IgD-negative memory B cell (primary cell): ENCODE measurements around the gene EIF3I. TPM values are rescaled to one million over a fixed set of nuclear protein-coding genes. Genes with fewer than 3 reads are reported as not detected.

Experiments
- H3K27ac Mint-ChIP-seq, 3 donors: one replicate each; pipeline ENCODE4 v1.8.0; 2020 to 2022; ENCODE audit warnings: mild to moderate bottlenecking in 3 of 3, mixed read lengths in 3 of 3, moderate library complexity in 1 of 3
- H3K27me3 Mint-ChIP-seq: one replicate; pipeline ENCODE4 v1.8.0; 2021; ENCODE audit warnings: mixed read lengths
- H3K36me3 Mint-ChIP-seq: one replicate; pipeline ENCODE4 v1.8.0; 2020; ENCODE audit warnings: mild to moderate bottlenecking, mixed read lengths
- H3K4me1 Mint-ChIP-seq, 3 donors: one replicate each; pipeline ENCODE4 v1.8.0; 2020 to 2022; ENCODE audit warnings: mixed read lengths in 3 of 3, mild to moderate bottlenecking in 1 of 3
- H3K4me3 Mint-ChIP-seq, 4 donors: one replicate each; pipeline ENCODE4 v1.8.0; 2020 to 2022; ENCODE audit warnings: mild to moderate bottlenecking in 4 of 4, mixed read lengths in 4 of 4, moderate library complexity in 3 of 4
- H3K9me3 Mint-ChIP-seq, 3 donors: one replicate each; pipeline ENCODE4 v1.8.0; 2020 to 2021; ENCODE audit warnings: mixed read lengths in 3 of 3, mild to moderate bottlenecking in 1 of 3
- polyA plus RNA-seq: library from polyadenylated mRNA; unstranded; fragments of 300-500 nt; fragmentation: Illumina TruSeq; gene quantifications from one replicate; pipeline ENCODE4 v1.2.3, GENCODE V29; 2021

EIF3I gene
- polyA plus RNA-seq, 1 donor from 2014 or later: 154 TPM

DNA sequence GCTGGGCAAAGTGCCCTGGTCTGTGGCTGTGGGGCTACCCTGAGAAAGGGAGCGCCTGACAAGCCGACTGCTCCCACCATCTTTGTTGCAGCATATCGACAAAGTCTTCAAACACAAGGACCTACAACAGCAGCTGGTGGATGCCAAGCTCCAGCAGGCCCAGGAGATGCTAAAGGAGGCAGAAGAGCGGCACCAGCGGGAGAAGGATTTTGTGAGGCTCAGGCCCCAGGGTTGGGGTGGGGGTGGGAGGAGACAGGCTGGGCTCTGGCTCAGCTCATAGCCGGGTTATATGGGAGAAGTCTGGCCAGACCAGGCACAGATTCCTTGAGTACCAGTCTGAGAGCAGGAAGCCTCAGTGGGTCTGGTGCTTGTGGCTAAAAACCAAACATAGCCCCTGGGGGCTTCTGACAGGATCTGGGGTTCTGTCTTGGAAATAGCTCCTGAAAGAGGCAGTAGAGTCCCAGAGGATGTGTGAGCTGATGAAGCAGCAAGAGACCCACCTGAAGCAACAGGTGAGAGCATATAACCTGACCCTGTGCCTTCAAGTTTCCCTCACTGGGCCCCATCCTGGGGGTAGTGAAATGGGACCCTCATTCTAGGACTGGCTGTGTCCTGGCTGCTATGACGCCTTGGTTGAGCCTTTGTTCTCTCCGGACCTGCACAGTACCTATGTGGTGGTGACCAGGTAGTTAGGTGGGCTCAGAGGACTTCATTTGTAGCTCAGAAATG, 29.8 kb upstream of the EIF3I start:
- Mint-ChIP-seq H3K4me3 (peak overlapping the region in 1 of 4 donors; percentile 37), H3K27me3 (no peaks in the 10 kb centered on the region), H3K9me3 (no peaks in the 10 kb centered on the region)

DNA sequence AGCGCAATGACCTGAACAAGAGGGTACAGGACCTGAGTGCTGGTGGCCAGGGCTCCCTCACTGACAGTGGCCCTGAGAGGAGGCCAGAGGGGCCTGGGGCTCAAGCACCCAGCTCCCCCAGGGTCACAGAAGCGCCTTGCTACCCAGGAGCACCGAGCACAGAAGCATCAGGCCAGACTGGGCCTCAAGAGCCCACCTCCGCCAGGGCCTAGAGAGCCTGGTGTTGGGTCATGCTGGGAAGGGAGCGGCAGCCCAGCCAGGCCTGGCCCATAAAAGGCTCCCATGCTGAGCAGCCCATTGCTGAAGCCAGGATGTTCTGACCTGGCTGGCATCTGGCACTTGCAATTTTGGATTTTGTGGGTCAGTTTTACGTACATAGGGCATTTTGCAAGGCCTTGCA, 27.2 kb upstream of the EIF3I start:
- Mint-ChIP-seq H3K27me3 (no peaks in the 10 kb centered on the region), H3K27ac (no peak overlapping the region), H3K36me3 (peaks cover 9% of the 10 kb centered on the region), H3K4me3 (no peak overlapping the region), H3K4me1 (peaks cover 2 to 14% (median 11%) of the 10 kb centered on the region in 3 donors), H3K9me3 (no peaks in the 10 kb centered on the region)

More for the DNA sequence above, 29.8 kb upstream of the EIF3I start:
- Mint-ChIP-seq H3K4me1 (peaks cover 0 to 13% (median 8%) of the 10 kb centered on the region in 3 donors), H3K27ac (peak overlapping the region in 1 of 3 donors; percentile 62), H3K36me3 (peaks cover 9% of the 10 kb centered on the region)

- no peaks in the 10 kb centered on the region for H3K27me3 Mint-ChIP-seq
- H3K9me3 Mint-ChIP-seq: no peaks in the 10 kb centered on the region
- peaks cover 9% of the 10 kb centered on the region for H3K36me3 Mint-ChIP-seq
- peak overlapping the region in 1 of 4 donors; percentile 22 for H3K4me3 Mint-ChIP-seq
- H3K27ac Mint-ChIP-seq: no peak overlapping the region
- H3K4me1 Mint-ChIP-seq: peaks cover 6 to 18% (median 16%) of the 10 kb centered on the region in 3 donors
These were observed 26.7 kb upstream of the EIF3I start for GRCh38 chr1:32195531-32195930.

- H3K4me3 Mint-ChIP-seq: no peak overlapping the region
- peaks cover 7 to 18% (median 16%) of the 10 kb centered on the region in 3 donors for H3K4me1 Mint-ChIP-seq
- no peaks in the 10 kb centered on the region for H3K9me3 Mint-ChIP-seq
- H3K36me3 Mint-ChIP-seq: peaks cover 9% of the 10 kb centered on the region
- no peaks in the 10 kb centered on the region for H3K27me3 Mint-ChIP-seq
- peak overlapping the region in 2 of 3 donors; percentile 18 to 87 for H3K27ac Mint-ChIP-seq
These were observed 26.0 kb upstream of the EIF3I start for GRCh38 chr1:32195972-32196823.

GRCh38 chr1:32197074-32197473, 25.1 kb upstream of the EIF3I start:
- H3K9me3 Mint-ChIP-seq: no peaks in the 10 kb centered on the region
- peaks cover 9% of the 10 kb centered on the region for H3K36me3 Mint-ChIP-seq
- H3K27ac Mint-ChIP-seq: peak overlapping the region in 2 of 3 donors; percentile 51 to 53
- H3K4me3 Mint-ChIP-seq: peak overlapping the region in 1 of 4 donors; percentile 55
- H3K27me3 Mint-ChIP-seq: no peaks in the 10 kb centered on the region
- peaks cover 14 to 26% (median 21%) of the 10 kb centered on the region in 3 donors for H3K4me1 Mint-ChIP-seq

DNA sequence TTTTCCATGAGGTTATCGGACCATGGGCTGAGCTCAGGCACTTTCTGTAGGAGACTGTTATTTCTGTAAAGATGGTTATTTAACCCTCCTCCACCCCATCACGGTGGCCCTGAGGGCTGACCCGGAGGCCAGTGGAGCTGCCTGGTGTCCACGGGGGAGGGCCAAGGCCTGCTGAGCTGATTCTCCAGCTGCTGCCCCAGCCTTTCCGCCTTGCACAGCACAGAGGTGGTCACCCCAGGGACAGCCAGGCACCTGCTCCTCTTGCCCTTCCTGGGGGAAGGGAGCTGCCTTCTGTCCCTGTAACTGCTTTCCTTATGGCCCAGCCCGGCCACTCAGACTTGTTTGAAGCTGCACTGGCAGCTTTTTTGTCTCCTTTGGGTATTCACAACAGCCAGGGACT, 24.4 kb upstream of the EIF3I start:
- H3K4me1 Mint-ChIP-seq: peaks cover 14 to 32% (median 26%) of the 10 kb centered on the region in 3 donors
- peak overlapping the region in 2 of 3 donors; percentile 51 to 94 for H3K27ac Mint-ChIP-seq
- no peaks in the 10 kb centered on the region for H3K27me3 Mint-ChIP-seq
- peaks cover 9% of the 10 kb centered on the region for H3K36me3 Mint-ChIP-seq
- peak overlapping the region in 1 of 4 donors; percentile 55 for H3K4me3 Mint-ChIP-seq
- H3K9me3 Mint-ChIP-seq: no peaks in the 10 kb centered on the region

GRCh38 chr1:32198237-32199042, 23.8 kb upstream of the EIF3I start:
- Mint-ChIP-seq H3K9me3 (no peaks in the 10 kb centered on the region), H3K4me3 (peak overlapping the region in 3 of 4 donors; percentile 41 to 90 (median 43)), H3K27ac (peak overlapping the region; percentile 7 to 94 (median 64)), H3K36me3 (peaks cover 4% of the 10 kb centered on the region), H3K4me1 (peaks cover 16 to 32% (median 27%) of the 10 kb centered on the region in 3 donors), H3K27me3 (no peaks in the 10 kb centered on the region)

DNA sequence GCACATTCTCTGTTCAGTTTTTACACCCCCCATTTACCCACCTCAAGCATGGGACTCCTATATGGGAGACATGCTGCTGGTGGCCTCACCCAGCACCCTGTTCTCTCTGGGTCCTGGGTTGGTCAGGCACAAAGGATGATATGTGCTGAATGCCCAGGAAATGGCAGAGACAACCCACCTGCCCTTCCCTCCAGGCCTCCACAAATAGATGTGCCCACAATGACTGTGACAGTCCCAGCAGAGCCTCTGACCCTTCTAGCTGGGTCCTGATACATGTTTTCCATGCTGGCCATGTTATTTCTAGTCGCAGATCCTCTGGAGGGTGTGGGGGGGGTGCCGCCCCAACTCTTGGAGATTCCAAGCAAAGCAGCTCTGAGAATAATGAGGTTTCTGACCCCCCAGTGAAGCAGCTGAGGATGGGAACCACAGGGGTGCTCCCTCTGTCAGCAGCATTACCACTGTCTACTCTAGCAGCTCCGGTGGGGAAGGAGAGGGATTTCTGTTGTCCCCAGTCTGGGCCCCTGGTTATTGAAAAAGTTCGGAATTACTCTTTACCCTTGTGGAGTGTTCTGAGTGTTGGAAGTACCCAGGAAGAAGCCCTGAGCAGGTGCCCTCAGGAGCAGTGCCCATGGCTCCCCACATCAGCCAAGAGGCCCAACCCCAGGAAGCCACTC, 23.0 kb upstream of the EIF3I start:
- H3K27ac Mint-ChIP-seq: peak overlapping the region; percentile 7 to 94 (median 93)
- peaks cover 4% of the 10 kb centered on the region for H3K36me3 Mint-ChIP-seq
- H3K4me1 Mint-ChIP-seq: peaks cover 18 to 30% (median 27%) of the 10 kb centered on the region in 3 donors
- H3K9me3 Mint-ChIP-seq: no peaks in the 10 kb centered on the region
- H3K27me3 Mint-ChIP-seq: no peaks in the 10 kb centered on the region
- H3K4me3 Mint-ChIP-seq: peak overlapping the region in 3 of 4 donors; percentile 41 to 95 (median 90)

- Mint-ChIP-seq H3K27me3 (no peaks in the 10 kb centered on the region), H3K36me3 (peaks cover 3% of the 10 kb centered on the region), H3K9me3 (no peaks in the 10 kb centered on the region), H3K4me1 (peaks cover 21 to 30% (median 27%) of the 10 kb centered on the region in 3 donors), H3K4me3 (peak overlapping the region in 3 of 4 donors; percentile 90 to 95 (median 95)), H3K27ac (peak overlapping the region; percentile 91 to 96 (median 93))
These were observed 22.5 kb upstream of the EIF3I start for GRCh38 chr1:32199717-32200072.

- Mint-ChIP-seq H3K4me3 (peak within 1 kb of the TSS; percentile 90 to 95 (median 93)), H3K27me3 (no peaks in the 10 kb centered on the region), H3K4me1 (peaks cover 24 to 29% (median 25%) of the 10 kb centered on the region in 3 donors), H3K27ac (peak within 1 kb of the TSS; percentile 91 to 96 (median 93)), H3K9me3 (no peaks in the 10 kb centered on the region), H3K36me3 (peaks cover 3% of the 10 kb centered on the region)
These were observed 21.8 kb upstream of the EIF3I start, which contains the start of gene CCDC28B for GRCh38 chr1:32200226-32201010. CCDC28B (plus strand) TSS chr1:32200595; CDS start chr1:32201936, 1,341 bp downstream.

DNA sequence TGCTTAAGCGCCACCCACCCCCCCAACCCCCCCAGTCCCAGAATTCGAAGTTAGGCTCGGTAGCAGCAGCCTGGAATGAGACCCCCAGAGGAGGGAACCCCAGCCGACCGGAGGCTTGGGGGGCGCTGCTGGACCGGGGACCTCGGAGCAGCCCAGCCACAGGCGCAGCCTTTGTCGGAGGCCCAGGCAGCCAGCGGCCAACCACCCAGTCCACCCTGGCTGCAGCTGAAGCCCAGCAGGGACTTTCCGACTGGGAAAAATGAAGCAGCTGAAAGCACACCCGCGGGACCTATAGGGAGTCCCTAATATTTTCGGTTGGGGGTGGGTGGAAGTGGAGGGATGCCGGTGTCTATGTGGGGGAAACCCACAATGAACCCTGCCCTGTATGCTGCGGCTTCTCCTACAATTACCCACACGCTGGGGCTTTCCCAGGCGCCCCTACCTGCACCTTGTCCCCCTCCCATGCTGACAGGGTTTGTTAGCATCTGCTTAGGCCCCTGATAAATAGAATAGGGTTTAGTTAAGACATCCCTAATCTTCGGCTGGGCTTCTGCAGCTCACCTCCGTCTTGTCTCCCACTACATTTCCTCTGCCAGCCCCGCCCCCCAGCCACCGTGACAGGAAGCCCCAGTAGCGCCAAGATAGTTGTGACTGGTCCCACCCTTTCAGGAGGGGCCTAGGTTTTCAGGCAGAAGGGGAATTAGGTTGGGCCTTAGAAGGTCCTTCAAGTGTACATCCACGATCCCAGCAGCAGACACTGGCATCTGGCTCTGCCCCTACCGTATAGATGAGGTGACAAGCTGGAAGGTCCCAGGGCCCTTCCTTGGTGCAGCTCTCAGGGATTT, 21.0 kb upstream of the EIF3I start:
- Mint-ChIP-seq H3K27me3 (peaks cover under 1% of the 10 kb centered on the region), H3K27ac (peak overlapping the region; percentile 91 to 96 (median 93)), H3K4me3 (peak overlapping the region; percentile 90 to 95 (median 93)), H3K9me3 (no peaks in the 10 kb centered on the region), H3K36me3 (peaks cover 3% of the 10 kb centered on the region), H3K4me1 (peaks cover 22 to 32% (median 25%) of the 10 kb centered on the region in 3 donors)

DNA sequence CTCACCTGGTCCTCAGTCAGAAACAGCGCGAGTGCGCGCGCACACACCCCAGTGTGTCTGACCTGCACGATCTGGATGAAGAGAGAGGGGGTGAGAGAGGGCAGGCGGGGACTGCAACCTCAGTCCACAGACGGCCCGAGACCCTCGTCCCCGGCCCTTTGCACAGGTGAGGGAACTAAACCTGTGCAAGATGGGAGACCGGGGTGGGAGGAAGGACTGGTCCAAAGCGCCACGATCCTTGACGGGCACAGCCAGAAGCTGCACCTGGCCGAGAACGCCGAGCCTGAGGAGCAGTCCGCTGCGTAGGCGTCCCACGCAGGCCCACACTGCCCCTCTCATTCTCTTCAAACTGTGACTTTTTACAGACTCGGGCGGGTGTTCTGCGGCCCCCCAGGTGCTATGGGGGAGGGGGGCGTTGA, 17.3 kb upstream of the EIF3I start:
- Mint-ChIP-seq H3K36me3 (peaks cover 3% of the 10 kb centered on the region), H3K9me3 (no peaks in the 10 kb centered on the region), H3K27ac (peak overlapping the region; percentile 85 to 88 (median 88)), H3K27me3 (peaks cover 3% of the 10 kb centered on the region), H3K4me1 (peaks cover 36 to 48% (median 38%) of the 10 kb centered on the region in 3 donors), H3K4me3 (peak overlapping the region; percentile 47 to 95 (median 86))
